HEK293T (cell line): ENCODE data around the gene ARID1B.

Experiments
- BHLHE40 ChIP-seq: fragments of 450-650 bp; IDR thresholded peaks from 2 replicates; pipeline ENCODE4 v1.6.1; 2016; ENCODE audit warnings: mild to moderate bottlenecking, moderate library complexity, borderline replicate concordance
- CTBP1 ChIP-seq: fragments of 450-650 bp; IDR thresholded peaks from 2 replicates; pipeline ENCODE4 v1.6.1; 2016; ENCODE audit warnings: borderline replicate concordance
- FOXA1 ChIP-seq: fragments of 450-650 bp; IDR thresholded peaks from 2 replicates; pipeline ENCODE4 v1.6.1; 2016; ENCODE audit warnings: mild to moderate bottlenecking
- FOXM1 ChIP-seq: fragments of 450-650 bp; IDR thresholded peaks from 2 replicates; pipeline ENCODE4 v1.6.1; 2017; ENCODE audit warnings: mild to moderate bottlenecking, borderline replicate concordance
- HDGF ChIP-seq: fragments of 450-650 bp; IDR thresholded peaks from 2 replicates; pipeline ENCODE4 v1.6.1; 2017; ENCODE audit warnings: antibody characterized with exemption, borderline replicate concordance
- SP1 ChIP-seq: fragments of 450-650 bp; IDR thresholded peaks from 2 replicates; pipeline ENCODE4 v1.6.1; 2017
- SUZ12 ChIP-seq: fragments of 450-650 bp; IDR thresholded peaks from 2 replicates; pipeline ENCODE4 v1.6.1; 2016; ENCODE audit warnings: mild to moderate bottlenecking
- TARDBP ChIP-seq: fragments of 450-650 bp; IDR thresholded peaks from 2 replicates; pipeline ENCODE4 v1.6.1; 2016
- ZNF384 ChIP-seq: fragments of 450-650 bp; IDR thresholded peaks from 2 replicates; pipeline ENCODE4 v1.6.1; 2016

DNA sequence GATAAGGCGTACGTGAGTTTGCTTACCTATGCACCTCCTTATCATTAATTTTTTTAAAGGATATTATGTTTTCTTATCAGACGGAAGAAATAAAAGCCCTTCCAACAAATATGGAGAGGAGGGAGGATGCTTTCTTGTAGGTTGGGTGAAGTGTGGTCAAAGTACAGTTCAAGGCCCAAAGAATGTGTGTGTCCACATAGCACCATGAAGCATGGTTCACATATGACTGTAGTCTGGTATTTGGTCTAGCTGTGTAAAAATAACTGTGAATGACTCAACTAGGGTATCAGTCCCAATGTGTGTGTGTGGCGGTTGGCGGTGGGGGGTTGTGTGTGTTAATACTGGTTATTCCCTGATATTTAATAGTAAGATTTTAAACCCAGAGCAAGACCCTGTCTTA is 333.4 kb downstream of the ARID1B start:
- TF ChIP-seq TARDBP = no peak
- TF ChIP-seq FOXM1 = no peak
- TF ChIP-seq SP1 = no peak
- TF ChIP-seq FOXA1 = no peak
- TF ChIP-seq BHLHE40 = no peak
- no peak for TF ChIP-seq HDGF
- TF ChIP-seq CTBP1 = no peak
- no peak for TF ChIP-seq SUZ12
- no peak for TF ChIP-seq ZNF384
